HG03457 (cell line): ENCODE measurements around the gene RAD51B.
"Not testable (repeated sequence)": the region's sequence is repeated elsewhere in the genome, so short reads cannot be mapped to it uniquely, and the experiment has no call there.

Experiments
- ATAC-seq: cut with Tn5 transposase; IDR thresholded peaks from one replicate; pipeline ENCODE4 v1.9.1; 2021; ENCODE audit warnings: moderate number of reproducible peaks; ENCODE audit not compliant: unreplicated experiment

The RAD51B gene

GRCh38 chr14:68244262-68244980, 424.8 kb downstream of the RAD51B start:
- ATAC-seq = no peak

GRCh38 chr14:68245146-68246073, 425.8 kb downstream of the RAD51B start:
- ATAC-seq = no peak

- no peak for ATAC-seq
Measured at GRCh38 chr14:68246074-68246785, 426.7 kb downstream of the RAD51B start.

GRCh38 chr14:68246786-68247105, 427.2 kb downstream of the RAD51B start:
- no peak for ATAC-seq

- ATAC-seq = no peak
Measured at GRCh38 chr14:68247274-68247673, 427.7 kb downstream of the RAD51B start.

GRCh38 chr14:68247676-68248268, 428.2 kb downstream of the RAD51B start:
- no peak for ATAC-seq

GRCh38 chr14:68248481-68249255, 429.1 kb downstream of the RAD51B start:
- no peak for ATAC-seq

GRCh38 chr14:68249661-68250451, 430.3 kb downstream of the RAD51B start:
- ATAC-seq = no peak

GRCh38 chr14:68250927-68251768, 431.6 kb downstream of the RAD51B start:
- no peak for ATAC-seq

GRCh38 chr14:68251769-68252100, 432.2 kb downstream of the RAD51B start:
- ATAC-seq = no peak

- ATAC-seq = no peak
Measured at GRCh38 chr14:68253160-68253780, 433.7 kb downstream of the RAD51B start.

- no peak for ATAC-seq
Measured at GRCh38 chr14:68253878-68254528, 434.4 kb downstream of the RAD51B start.

GRCh38 chr14:68254669-68255527, 435.3 kb downstream of the RAD51B start:
- no peak for ATAC-seq

- no peak for ATAC-seq
Measured at GRCh38 chr14:68255693-68256178, 436.2 kb downstream of the RAD51B start.

- no peak for ATAC-seq
Measured at GRCh38 chr14:68257969-68258368, 438.4 kb downstream of the RAD51B start.

GRCh38 chr14:68258995-68259394, 439.4 kb downstream of the RAD51B start:
- ATAC-seq = not testable (repeated sequence)

GRCh38 chr14:68260121-68260520, 440.5 kb downstream of the RAD51B start:
- ATAC-seq = no peak
